GM19238 (cell line): ENCODE data around the gene KLHL26.
A peak's percentile ranks its signal among the peaks of the same experiment; 100 is the strongest.
"Not testable (repeated sequence)": the region's sequence is repeated elsewhere in the genome, so short reads cannot be mapped to it uniquely, and the experiment has no call there.

Source experiments
- DNase-seq: peaks from one replicate; pipeline ENCODE4 v3.0.0; 2011; ENCODE audit warnings: low spot score; ENCODE audit not compliant: insufficient read length

The KLHL26 gene, protein sequence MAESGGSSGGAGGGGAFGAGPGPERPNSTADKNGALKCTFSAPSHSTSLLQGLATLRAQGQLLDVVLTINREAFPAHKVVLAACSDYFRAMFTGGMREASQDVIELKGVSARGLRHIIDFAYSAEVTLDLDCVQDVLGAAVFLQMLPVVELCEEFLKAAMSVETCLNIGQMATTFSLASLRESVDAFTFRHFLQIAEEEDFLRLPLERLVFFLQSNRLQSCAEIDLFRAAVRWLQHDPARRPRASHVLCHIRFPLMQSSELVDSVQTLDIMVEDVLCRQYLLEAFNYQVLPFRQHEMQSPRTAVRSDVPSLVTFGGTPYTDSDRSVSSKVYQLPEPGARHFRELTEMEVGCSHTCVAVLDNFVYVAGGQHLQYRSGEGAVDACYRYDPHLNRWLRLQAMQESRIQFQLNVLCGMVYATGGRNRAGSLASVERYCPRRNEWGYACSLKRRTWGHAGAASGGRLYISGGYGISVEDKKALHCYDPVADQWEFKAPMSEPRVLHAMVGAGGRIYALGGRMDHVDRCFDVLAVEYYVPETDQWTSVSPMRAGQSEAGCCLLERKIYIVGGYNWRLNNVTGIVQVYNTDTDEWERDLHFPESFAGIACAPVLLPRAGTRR

DNA sequence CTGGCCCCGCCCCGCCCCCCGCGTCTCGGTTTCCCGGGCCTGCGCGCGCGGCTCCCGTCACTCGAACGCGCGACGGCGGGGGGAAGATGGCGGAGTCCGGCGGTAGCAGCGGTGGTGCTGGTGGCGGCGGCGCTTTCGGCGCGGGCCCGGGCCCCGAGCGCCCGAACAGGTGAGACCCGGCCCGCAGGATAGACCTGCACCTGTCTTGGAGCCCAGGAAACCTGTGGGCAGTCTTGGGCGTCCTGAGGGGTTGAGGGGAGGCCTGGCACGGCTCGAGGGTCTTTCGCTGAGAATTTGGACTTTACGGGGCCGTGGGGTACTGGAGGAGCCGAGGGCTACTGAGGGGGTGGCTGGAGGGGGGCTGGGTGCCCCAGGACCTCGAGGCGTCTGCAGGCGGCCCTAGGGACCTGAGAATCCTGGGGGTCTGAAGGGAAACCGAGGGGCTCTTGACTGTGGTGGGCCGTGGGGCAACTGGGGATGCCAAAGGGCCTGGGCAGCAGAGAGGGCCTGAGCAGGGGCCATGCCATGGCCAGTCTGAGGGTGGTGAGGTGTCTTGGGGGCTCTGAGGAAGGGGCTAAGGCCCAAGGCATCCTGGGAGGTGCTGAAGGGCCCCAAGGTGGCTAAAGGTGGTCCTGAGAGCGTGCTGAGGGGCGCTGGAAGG is at the start of gene KLHL26:
Gene KLHL26, plus strand, starts transcription at position 60 of the 661 bp plus-strand sequence. Its CDS starts 27 bp downstream, at position 87.
- DNase-seq: no peak

- no peak for DNase-seq
Measured at GRCh38 chr19:18587561-18587960, 49.3 kb upstream of the KLHL26 start.

DNA sequence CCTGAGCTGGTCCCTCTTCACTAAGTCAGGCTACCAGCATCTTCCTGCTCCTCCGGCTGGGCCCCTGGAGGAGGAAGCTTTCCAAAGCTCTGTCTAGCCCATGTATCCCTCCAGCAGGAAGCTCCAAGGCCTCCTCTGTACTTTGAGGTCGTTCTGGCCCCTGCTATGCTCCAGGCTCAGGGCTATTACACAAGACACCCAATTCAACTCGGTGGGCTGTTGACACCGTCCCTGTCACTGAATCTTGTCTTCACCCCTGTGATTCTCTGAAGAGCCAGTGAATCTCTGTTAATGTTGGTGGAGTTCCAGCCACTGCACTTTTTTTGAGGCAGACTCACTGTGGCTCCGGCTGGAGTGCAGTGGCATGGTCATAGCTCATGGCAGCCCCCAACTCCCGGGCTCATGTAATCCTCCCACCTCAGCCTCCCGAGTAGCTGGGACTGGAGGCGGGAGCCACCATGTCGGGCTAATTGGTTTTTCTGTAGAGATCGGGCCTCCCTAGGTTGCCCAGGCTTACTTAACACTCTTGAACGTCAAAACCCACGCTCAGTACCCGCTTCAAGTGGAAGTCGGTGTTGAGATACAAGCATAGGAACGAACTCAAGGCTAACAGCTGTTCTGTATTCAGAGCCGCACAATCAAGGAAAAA is 48.7 kb upstream of the KLHL26 start:
- DNase-seq: no peak

GRCh38 chr19:18588611-18589379 is 48.0 kb upstream of the KLHL26 start, which contains the start of gene REX1BD:
TSS of gene REX1BD (plus strand) at chr19:18588798. CDS start at chr19:18588802, 4 bp downstream.
- DNase-seq: peak; percentile 73

DNA sequence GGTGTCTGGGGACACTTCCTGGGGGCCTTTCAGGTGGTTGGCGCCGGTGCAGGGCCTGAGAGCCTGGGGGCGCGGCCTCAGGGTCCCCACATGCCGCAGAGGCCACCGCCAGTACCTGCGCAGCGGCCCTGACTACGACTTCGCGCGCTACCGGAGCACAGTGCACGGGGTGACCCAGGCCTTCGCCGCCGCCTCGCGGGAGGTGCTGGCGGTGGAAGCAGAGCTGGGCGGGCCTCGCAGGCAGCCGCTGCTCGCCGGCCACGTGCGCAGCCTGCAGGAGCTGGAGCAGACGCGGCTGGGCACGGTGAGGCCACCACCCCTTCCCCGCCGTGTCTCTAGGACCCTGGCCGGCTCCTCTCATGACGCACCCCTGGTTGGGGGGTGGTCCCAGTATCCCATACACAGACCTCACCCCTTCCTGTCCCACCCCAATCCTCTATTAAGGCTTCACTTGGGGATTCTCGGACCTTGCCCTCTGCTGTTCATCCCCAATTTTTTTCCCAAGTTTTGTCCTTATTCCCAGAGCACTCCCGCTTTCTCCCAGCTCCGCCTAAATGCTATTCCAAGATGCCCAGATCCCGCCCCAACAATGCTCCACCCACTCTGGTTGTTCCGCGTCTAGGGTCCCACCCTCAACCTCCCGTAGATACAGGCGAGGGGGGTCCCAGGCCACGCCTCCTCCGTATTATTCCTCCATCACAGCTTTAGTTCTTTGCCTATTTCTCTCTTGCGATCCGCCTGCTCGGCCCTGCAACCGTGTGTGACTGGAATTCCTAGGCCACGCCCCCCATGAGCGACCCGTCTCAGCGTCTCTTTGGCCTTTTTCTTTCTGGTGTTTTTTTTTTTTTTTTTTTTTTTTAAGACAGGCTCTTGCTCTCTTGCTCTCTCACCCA is 47.2 kb upstream of the KLHL26 start:
- DNase-seq: peak; percentile 65

- no peak for DNase-seq
Measured at GRCh38 chr19:18590273-18591272, 46.3 kb upstream of the KLHL26 start.

DNA sequence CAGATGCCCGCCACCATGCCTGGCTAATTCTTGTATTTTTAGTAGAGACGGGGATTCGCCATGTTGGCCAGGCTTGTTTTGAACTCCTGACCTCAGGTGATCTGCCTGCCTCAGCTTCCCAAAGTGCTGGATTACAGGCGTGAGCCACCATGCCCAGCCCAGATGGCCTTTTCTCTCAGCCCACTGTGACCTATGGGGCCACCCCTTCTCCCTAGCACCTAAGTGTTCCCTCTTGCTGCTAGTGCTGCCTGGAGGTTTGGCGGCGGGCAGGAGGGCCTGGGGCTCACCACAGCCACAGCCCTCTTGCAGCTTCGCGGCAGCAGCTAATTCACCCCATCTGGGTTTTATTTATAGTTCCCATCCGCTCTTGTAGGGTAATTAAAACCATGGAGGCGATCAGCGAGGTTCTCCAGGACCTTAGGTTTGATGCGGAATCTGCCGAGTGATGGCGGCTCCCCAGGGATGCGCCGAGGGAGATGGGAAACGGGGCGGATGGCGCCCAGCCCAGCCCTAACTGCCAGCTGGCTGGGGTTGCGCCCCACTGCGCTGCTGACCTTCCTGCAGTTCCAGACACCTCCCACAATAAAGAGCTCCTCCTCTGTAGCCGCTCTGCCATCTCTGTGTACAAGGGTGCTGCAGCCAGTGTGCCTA is 45.0 kb upstream of the KLHL26 start:
- DNase-seq: no peak

GRCh38 chr19:18592732-18593131 is 44.1 kb upstream of the KLHL26 start:
- DNase-seq: not testable (repeated sequence)

GRCh38 chr19:18593367-18594095 is 43.3 kb upstream of the KLHL26 start:
- DNase-seq: no peak

GRCh38 chr19:18594096-18594823 is 42.6 kb upstream of the KLHL26 start:
- peak; percentile 93 for DNase-seq

DNA sequence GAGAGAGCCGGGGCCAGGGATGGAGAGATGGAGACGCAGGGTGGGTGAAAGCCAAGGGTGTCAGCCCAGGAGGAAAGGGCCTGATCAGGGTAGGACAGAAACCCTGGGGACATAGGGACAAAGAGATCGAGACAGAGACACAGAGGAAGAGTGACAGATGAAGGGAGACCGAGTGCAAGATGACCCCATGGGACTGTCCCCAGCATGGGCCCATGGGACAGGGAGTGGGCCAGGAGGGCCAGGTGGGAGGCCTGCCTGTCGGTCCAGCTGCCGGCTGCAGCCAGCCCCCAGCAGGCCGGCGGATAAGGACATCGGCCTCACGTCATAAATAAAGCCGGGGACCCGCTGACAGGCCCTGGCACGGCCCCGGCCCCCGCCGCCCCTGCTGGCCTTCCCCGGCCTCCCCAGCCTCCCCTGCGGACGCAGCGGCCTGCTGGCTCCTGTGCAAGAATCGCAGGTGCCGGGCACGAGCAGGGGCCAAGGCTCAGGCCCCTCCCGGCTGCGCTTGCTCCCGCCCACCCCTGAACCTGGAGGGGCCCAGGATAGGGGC is 41.9 kb upstream of the KLHL26 start:
- DNase-seq: no peak

- no peak for DNase-seq
Measured at GRCh38 chr19:18595475-18595874, 41.4 kb upstream of the KLHL26 start.

DNA sequence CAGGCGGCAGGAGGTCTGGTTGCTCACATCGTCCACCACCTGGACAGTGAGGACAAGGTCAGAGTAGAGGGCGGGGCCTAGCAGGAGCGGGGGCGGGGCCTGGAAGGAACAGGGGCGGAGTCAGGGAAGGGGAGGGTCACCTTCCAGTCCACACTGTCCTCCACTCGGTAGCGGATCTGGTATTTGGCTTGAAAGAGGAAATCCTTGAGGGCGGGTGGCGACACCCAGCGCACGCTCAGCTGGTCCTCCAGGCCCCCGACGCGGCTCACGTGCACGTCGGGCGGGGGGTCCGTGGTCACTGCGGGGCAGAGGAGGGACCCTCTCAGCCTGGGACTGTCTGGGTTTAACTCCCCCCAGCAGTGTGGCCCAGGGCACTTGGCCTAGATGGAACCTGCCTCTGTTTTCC is 40.1 kb upstream of the KLHL26 start:
- DNase-seq: no peak

DNA sequence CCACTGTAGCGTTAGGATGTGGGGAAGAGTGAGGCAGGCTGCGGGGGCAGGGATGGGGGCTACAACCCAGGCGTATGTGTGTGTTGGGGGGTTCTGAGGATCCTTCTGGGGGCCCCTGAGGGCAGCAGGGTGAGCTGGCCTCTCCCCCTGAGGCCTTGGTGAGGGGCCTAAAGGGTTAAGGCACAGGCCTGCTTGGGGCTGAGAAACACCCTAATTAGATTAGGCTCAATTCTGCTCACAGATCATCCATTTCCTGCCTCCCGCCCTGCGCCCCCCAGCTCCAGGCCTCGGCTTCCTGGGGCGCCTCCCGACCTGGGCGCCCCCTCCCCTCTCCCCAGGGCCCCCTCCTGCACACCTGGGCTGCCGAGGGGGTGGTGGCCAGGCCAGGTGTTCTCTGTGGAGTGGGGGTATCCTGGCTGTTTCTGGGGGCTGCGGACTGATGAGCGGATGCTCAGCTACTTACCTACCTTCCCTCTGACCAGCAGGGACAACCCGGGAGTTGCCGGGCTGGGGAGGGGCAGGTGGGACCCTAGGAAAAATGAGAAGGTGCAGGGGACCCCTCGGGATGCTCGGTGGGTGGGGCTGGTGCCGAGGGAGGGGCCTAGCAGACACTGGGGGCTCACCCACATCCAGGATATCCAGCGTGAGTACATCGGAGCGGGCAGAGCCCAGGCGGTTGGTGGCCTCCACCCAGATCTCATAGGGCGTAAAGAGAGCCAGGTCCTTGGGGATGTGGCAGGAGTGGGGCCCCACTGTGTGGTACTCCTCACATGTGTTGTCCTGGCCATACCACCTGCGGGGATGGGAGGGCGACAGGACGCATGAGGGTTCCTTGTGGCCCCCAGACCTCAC is 38.8 kb upstream of the KLHL26 start:
- DNase-seq: no peak

DNA sequence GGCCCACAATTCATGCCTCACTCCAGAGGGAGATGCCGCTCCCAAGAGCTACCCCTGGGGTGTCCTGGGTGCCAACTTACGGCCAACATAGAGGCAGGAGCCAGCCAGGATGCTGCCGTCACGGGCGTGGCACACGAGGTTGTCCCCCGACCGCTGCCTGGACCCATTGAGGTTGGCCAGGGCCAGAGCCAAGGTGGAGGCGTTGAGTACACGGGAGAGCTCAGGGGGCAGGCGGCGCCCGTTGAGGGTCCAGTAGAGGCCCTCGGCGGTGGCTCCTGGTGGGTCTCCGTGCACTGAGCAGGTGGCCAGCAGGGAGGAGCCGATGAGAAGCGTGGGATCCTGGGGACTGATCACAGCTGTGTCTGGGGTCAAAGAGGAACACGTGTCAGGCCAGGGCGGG is 37.3 kb upstream of the KLHL26 start:
- no peak for DNase-seq
